Renal cortical epithelial cell (primary cell): ENCODE measurements around the gene CDK8. TPM values are rescaled to one million over a fixed set of nuclear protein-coding genes. Genes with fewer than 3 reads are reported as not detected.

Experiments
- DNase-seq: peaks from one replicate; pipeline ENCODE4 v3.0.0-alpha.2; 2011; ENCODE audit warnings: low read depth
- total RNA-seq: library from RNA; depleted of rRNA; stranded (reverse); fragments of >200 nt; gene quantifications from 2 replicates; pipeline ENCODE4 v1.2.3, GENCODE V29; 2014

The CDK8 gene
- total RNA-seq, 1 donor from 2014 or later: 24.2 TPM

- no peak for DNase-seq
Observed at GRCh38 chr13:26445092-26445491, 191.2 kb downstream of the CDK8 start.

GRCh38 chr13:26446751-26447150, 192.8 kb downstream of the CDK8 start:
- no peak for DNase-seq

- DNase-seq: no peak
Observed at GRCh38 chr13:26448032-26448431, 194.1 kb downstream of the CDK8 start.

GRCh38 chr13:26449063-26449848, 195.3 kb downstream of the CDK8 start:
- no peak for DNase-seq

Other genes with a start within 250 kb of the CDK8 start
- gene SHISA2, start 202.1 kb upstream of the CDK8 start, total RNA-seq: 68.7 and 266 TPM in 2 replicates
- 61.8 and 75.8 TPM in 2 replicates for gene RNF6, start 31.8 kb upstream of the CDK8 start, total RNA-seq